Activated T-helper 2 cell treated with anti-CD3 and anti-CD28 coated beads, Interferon-gamma antibody, Interleukin-2, Interleukin-4, amounts not matched to agents 10 μg/mL and 5 μg/mL and 100 μg/mL, durations not matched to agents 14 hours and 24 hours and 36 hours (primary cell): ENCODE results near the gene ETV6. TPM values are rescaled to one million over a fixed set of nuclear protein-coding genes. Genes with fewer than 3 reads are reported as not detected.
A peak's percentile ranks its signal among the peaks of the same experiment; 100 is the strongest.

Source experiments
- DNase-seq: peaks from one replicate; pipeline ENCODE4 v3.0.0; 2021; ENCODE audit warnings: low spot score
- H3K27ac Mint-ChIP-seq: one replicate; pipeline ENCODE4 v1.8.0; 2021; ENCODE audit warnings: mixed read lengths
- H3K27me3 Mint-ChIP-seq: one replicate; pipeline ENCODE4 v1.8.0; 2021; ENCODE audit warnings: low read depth, mixed read lengths
- H3K36me3 Mint-ChIP-seq: one replicate; pipeline ENCODE4 v1.8.0; 2021; ENCODE audit warnings: low read depth, mixed read lengths
- H3K4me1 Mint-ChIP-seq: one replicate; pipeline ENCODE4 v1.8.0; 2021; ENCODE audit warnings: low read depth, mixed read lengths
- H3K4me3 Mint-ChIP-seq: one replicate; pipeline ENCODE4 v1.8.0; 2021; ENCODE audit warnings: low read depth, mild to moderate bottlenecking, moderate library complexity, mixed read lengths
- H3K9me3 Mint-ChIP-seq: one replicate; pipeline ENCODE4 v1.8.0; 2021; ENCODE audit warnings: mixed read lengths
- intact Hi-C: fragments of 100-400 bp; cut with micrococcal nuclease; formaldehyde crosslinking; loops from one replicate; pipeline ENCODE4 v1.15.1; 2023
- total RNA-seq: library from RNA; stranded (reverse); gene quantifications from 2 replicates; pipeline ENCODE4 v1.2.3, GENCODE V29; 2022

ETV6 gene
- total RNA-seq, 1 donor from 2014 or later: 69.4 TPM

DNA sequence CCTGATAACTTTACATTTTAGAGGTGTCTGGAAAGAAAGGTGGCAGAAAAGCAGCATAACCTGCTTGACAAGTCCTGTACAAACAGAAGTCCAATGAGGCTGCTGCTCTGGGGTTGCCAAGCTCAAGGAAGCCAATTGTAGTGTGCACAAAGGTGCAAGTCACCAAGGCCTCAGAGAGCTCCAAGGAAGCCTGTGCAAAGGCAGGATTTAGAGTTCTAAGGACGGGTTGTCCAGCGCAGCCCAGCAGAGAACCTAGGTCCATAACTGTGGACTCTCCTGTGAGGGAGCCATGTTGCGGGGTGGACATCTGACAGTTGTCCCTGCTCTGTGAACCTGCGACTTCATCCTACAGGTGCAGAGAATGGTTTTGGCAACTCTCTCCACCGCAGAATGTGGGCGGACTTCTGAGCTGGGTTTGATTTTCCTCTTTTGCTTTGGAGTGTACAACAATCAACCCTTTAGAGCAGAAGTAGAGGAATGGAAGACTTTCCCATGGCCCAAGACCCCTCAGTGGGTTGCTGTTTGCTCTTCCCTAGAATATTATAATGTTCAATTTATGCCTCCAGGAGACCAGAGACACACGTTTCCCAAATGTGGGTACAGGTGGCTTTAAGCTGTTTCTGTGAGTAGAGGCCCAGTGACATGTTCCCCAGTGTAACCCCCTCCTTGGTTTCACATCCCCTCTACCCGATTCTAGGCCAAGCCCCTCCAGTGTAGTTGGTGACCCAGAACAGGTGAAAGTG, 81.0 kb downstream of the ETV6 start:
- DNase-seq: no peak
- intact Hi-C loops: loop anchor here (1.0 to 10.0 kb wide), 7 partner anchors 18 to 302 kb away; no protein-coding TSS in a partner anchor
- Mint-ChIP-seq H3K9me3 (no peaks in the 10 kb centered on the region), H3K27me3 (no peaks in the 10 kb centered on the region), H3K36me3 (peaks cover 40% of the 10 kb centered on the region), H3K4me3 (peak overlapping the region; percentile 28), H3K27ac (peak overlapping the region; percentile 78), H3K4me1 (peaks cover 75% of the 10 kb centered on the region)

DNA sequence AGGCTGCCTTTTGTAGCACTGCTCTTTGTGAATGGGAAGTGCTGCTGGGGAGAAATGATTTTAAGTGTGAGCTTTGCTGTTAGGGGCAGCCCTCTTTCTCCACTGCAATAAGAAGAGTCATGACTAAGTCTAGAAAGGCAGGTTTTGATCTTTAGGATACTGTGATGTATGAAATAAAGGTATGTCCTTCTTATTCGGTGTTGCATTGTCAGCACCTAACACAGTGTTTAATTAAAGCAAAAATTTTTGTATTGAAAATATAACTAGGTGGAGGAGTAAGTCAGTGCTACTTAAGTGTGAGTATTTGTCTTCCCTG, 81.5 kb downstream of the ETV6 start:
- peak overlapping the region; percentile 78 for H3K27ac Mint-ChIP-seq
- H3K36me3 Mint-ChIP-seq: peaks cover 38% of the 10 kb centered on the region
- intact Hi-C loops: loop anchor here (1.0 to 10.0 kb wide), 7 partner anchors 18 to 301 kb away; no protein-coding TSS in a partner anchor
- peak overlapping the region; percentile 28 for H3K4me3 Mint-ChIP-seq
- DNase-seq: no peak
- H3K27me3 Mint-ChIP-seq: no peaks in the 10 kb centered on the region
- H3K4me1 Mint-ChIP-seq: peaks cover 70% of the 10 kb centered on the region
- H3K9me3 Mint-ChIP-seq: no peaks in the 10 kb centered on the region

DNA sequence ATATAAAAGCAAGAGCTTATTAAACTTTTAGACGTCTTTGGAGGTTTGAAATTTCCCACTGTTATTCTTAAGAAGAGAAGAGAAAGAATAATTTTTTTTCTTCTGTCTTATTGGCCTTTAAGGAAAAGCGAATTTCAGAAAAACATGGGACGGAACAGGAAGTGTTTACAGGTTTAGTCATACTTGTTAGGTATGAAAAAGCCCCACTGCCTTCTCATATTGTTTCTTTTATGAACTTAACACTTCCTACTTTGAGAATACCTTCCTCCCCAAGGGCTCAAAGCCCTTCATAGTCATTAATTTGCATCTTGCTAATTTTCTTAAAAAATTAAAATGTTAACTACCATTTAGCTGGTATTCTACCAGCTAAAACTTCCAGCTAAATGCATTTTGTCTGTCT, 82.0 kb downstream of the ETV6 start:
- Mint-ChIP-seq H3K4me3 (no peak overlapping the region), H3K36me3 (peaks cover 39% of the 10 kb centered on the region), H3K4me1 (peaks cover 65% of the 10 kb centered on the region), H3K27me3 (no peaks in the 10 kb centered on the region), H3K27ac (peak overlapping the region; percentile 78), H3K9me3 (no peaks in the 10 kb centered on the region)
- intact Hi-C loops: loop anchor here (1.0 to 10.0 kb wide), 7 partner anchors 19 to 301 kb away; no protein-coding TSS in a partner anchor
- DNase-seq: no peak

DNA sequence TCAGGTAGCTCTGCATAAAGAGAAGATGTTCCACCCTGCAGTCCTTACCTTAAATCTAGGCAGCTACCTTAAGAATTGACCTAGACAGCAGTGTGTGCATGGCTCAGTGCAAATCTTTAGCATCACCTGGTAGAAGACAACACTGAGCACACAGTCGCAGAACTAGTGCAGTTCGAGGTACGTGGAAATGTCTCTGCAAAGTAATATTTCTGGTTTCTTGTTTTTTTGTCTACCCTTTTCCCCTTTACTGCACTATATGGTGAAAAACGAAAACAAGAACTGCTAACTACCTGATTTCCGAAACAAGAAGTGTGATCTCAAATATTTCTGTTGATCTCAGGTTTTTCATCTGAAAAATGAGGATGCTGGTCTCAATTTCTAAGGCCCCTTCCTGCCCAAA, 82.5 kb downstream of the ETV6 start:
- H3K36me3 Mint-ChIP-seq: peaks cover 40% of the 10 kb centered on the region
- DNase-seq: no peak
- H3K27me3 Mint-ChIP-seq: no peaks in the 10 kb centered on the region
- intact Hi-C loops: loop anchor here (5.0 to 10.0 kb wide), 4 partner anchors 100 to 300 kb away; no protein-coding TSS in a partner anchor
- H3K4me3 Mint-ChIP-seq: no peak overlapping the region
- no peaks in the 10 kb centered on the region for H3K9me3 Mint-ChIP-seq
- H3K27ac Mint-ChIP-seq: peak overlapping the region; percentile 22
- peaks cover 63% of the 10 kb centered on the region for H3K4me1 Mint-ChIP-seq

DNA sequence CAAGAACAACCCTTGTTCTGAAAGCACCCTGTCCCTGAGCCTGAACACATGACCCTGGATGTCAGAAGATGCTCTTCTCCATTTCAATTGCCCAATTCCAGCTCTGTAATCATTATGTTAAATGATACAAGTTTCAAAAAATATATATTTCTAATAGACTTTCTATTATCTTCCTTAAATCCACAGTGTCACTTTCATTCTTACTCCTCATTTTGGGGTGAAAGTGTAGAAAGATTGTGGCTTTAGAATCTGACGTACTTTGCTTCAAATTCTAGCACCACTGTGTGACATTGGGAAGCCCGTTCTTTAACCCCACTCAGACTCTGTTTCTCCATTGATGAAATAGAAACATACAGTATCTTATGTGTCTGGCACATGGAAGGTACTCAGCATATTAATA, 83.2 kb downstream of the ETV6 start:
- no peak overlapping the region for H3K4me3 Mint-ChIP-seq
- H3K27ac Mint-ChIP-seq: peak overlapping the region; percentile 80
- peaks cover 43% of the 10 kb centered on the region for H3K36me3 Mint-ChIP-seq
- H3K9me3 Mint-ChIP-seq: no peaks in the 10 kb centered on the region
- no peak for DNase-seq
- H3K4me1 Mint-ChIP-seq: peaks cover 63% of the 10 kb centered on the region
- intact Hi-C loops: loop anchor here (5.0 to 10.0 kb wide), 4 partner anchors 100 to 300 kb away; no protein-coding TSS in a partner anchor
- no peaks in the 10 kb centered on the region for H3K27me3 Mint-ChIP-seq

DNA sequence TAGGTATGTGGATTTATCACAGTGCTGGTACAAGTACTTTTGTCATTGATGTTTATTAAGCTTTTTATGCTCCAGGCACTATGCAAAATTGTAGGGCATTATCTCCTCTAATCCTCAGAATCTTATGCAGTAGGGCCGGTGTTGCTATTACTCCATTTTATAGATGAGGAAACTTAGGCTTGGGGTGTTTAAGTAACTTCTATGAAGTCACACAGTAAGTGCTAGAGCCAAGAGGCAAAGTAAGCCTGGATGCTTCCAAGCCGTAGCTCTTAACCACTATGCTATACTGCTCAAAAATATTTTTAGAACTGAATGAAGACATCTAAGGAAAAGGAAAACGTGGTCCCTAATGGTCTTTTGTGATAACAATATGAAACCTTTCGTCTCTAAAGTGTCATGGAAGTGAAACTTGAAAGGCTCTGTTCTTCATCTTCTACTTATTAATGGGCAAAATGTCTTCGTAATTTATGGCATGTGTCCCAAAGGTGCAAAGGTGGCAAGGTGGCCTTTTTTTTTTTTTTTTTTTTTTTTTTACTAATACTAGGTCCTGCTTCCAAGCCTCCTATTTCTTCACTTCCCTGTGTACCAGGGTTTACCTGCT, 85.2 kb downstream of the ETV6 start:
- Mint-ChIP-seq H3K4me1 (peaks cover 51% of the 10 kb centered on the region), H3K27me3 (no peaks in the 10 kb centered on the region), H3K9me3 (no peaks in the 10 kb centered on the region), H3K4me3 (no peak overlapping the region), H3K36me3 (peaks cover 48% of the 10 kb centered on the region), H3K27ac (no peak overlapping the region)
- intact Hi-C loops: loop anchor here (5.0 to 10.0 kb wide), 4 partner anchors 98 to 298 kb away; no protein-coding TSS in a partner anchor
- no peak for DNase-seq

DNA sequence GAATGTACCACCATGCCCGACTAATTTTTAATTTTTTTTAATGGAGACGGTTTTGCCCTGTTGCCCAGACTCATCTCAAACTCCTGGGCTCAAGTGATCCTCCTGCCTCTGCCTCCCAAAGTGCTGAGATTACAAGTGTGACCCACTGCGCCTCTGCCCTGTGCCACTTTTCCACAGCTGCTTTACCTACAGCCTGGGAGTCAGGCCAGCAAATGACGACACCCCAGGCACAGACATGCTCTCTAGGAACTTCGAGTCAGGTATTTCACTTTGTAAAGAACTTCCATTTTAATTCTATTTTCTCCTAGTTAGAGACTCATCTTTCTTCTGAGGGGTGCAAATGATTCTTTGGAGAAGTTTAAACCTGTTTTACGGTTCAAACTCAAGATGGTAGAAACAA, 89.0 kb downstream of the ETV6 start:
- H3K9me3 Mint-ChIP-seq: no peaks in the 10 kb centered on the region
- no peak overlapping the region for H3K27ac Mint-ChIP-seq
- H3K27me3 Mint-ChIP-seq: no peaks in the 10 kb centered on the region
- H3K36me3 Mint-ChIP-seq: peaks cover 39% of the 10 kb centered on the region
- no peak overlapping the region for H3K4me3 Mint-ChIP-seq
- intact Hi-C loops: loop anchor here (10.0 kb wide), 1 partner anchor 154 kb away; no protein-coding TSS in a partner anchor
- DNase-seq: no peak
- peaks cover 26% of the 10 kb centered on the region for H3K4me1 Mint-ChIP-seq

DNA sequence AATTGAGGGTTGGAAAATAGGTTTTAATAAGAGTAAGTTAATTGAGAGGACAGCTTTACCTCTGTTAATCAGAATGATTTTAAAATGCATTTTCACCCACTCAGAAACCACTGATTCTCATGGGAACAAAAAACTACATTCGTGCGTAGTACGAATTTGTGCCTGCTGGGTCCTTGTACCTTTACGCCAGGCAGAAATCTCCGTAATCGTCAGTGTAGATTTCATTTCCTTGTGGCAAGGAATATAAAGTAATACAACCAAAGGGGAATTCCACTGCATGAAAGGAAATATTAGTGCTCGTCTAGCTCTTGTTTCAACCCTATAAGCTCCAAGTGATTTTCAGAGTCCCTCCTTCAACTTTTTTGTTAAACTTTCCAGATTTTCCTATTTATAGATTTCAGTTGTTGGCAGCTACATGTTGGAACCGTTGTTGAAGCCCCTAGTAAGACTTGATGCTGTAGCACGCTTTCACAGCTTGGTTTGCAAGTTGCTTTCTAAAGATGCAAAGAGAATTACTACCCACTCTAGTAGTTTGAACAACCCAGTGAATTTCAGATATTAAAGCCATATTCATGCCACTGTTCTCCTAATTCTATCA, 90.6 kb downstream of the ETV6 start:
- H3K4me1 Mint-ChIP-seq: peaks cover 24% of the 10 kb centered on the region
- no peak overlapping the region for H3K27ac Mint-ChIP-seq
- no peak for DNase-seq
- intact Hi-C loops: loop anchor here (10.0 kb wide), 2 partner anchors 155 to 185 kb away; no protein-coding TSS in a partner anchor
- peaks cover 37% of the 10 kb centered on the region for H3K36me3 Mint-ChIP-seq
- no peak overlapping the region for H3K4me3 Mint-ChIP-seq
- H3K9me3 Mint-ChIP-seq: no peaks in the 10 kb centered on the region
- no peaks in the 10 kb centered on the region for H3K27me3 Mint-ChIP-seq

DNA sequence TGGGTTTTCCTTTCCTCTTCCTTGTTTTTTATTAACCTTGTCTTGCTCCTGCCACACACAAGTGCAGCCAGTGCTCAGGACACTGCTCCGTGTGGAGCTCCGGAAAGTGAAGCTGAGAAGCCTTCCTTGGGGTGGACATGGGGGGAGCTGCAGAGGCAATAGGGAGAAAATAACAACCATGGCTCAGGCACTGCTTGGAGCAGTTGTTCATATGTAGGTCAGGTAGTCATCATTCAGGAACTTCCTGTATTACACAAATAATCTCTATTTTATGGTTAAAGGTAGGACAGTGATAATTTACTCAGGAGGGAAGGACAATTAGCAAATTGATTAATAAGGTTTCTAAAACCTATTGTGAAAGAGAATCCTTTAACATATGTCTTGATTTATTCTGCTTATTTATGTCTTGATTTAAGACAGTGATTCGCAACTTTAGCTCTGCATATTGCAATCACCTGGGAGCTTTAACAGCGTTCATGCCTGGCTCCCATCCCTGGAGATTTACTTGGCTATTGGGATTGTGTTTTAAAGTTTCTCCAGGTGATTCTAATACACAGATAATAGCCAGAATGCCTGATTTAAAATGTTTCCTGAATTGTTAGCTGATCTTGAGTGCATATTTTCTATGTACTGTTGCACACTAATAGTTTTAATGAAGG, 92.1 kb downstream of the ETV6 start:
- H3K27me3 Mint-ChIP-seq: no peaks in the 10 kb centered on the region
- H3K4me1 Mint-ChIP-seq: peaks cover 36% of the 10 kb centered on the region
- no peak for DNase-seq
- H3K27ac Mint-ChIP-seq: no peak overlapping the region
- peaks cover 33% of the 10 kb centered on the region for H3K36me3 Mint-ChIP-seq
- intact Hi-C loops: loop anchor here (10.0 kb wide), 1 partner anchor 187 kb away; no protein-coding TSS in a partner anchor
- H3K9me3 Mint-ChIP-seq: no peaks in the 10 kb centered on the region
- H3K4me3 Mint-ChIP-seq: no peak overlapping the region

DNA sequence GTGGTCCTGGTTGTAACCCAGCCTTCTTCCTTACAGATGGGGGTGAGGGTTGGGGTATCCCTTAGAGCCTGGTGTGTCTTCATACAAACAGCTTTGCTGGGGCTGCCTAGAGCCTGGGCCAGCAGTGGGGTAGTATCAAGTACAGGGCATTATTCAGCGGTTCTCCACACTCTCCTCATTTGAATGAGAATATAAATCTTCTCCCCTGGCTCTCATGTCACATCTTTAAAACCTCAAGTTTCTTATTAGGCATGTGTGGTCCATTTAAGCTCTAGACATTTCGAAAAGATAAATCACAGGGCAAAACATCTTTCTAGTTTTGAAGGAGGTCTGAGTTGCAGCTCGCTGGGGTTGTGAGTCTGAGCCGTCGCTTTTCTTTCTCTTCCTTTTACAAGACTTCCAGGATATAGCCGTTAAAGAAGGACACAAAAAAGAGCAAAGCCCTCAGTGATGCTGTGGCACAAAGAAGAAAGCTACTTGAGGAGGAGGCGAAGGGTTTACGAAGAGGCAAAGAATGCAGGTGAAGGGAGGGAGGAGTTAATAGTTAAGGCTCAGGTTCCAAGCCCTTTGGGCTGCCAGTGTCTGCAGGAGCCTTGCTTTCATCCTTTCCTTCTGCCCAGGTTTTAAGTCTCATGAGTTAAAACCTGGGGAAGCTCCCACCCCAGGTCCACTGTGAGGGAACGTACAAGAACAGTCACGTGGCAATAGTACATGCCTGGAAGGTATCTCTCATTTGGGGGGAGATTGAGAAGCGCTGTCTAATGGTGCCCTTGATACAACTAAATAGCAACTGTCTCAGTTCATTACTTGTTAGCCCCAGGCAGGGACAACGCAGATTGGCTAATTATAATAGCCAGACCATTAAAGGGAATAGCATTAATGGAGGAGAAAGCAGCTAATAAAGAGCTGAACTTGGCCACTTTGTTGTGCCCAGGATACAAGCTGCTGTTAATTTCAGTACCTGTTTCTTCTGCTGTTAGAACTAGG, 94.2 kb downstream of the ETV6 start:
- no peak for DNase-seq
- Mint-ChIP-seq H3K9me3 (no peaks in the 10 kb centered on the region), H3K36me3 (peaks cover 22% of the 10 kb centered on the region), H3K27me3 (no peaks in the 10 kb centered on the region), H3K27ac (no peak overlapping the region), H3K4me1 (peaks cover 33% of the 10 kb centered on the region), H3K4me3 (no peak overlapping the region)
- intact Hi-C loops: loop anchor here (10.0 kb wide), 1 partner anchor 189 kb away; no protein-coding TSS in a partner anchor

DNA sequence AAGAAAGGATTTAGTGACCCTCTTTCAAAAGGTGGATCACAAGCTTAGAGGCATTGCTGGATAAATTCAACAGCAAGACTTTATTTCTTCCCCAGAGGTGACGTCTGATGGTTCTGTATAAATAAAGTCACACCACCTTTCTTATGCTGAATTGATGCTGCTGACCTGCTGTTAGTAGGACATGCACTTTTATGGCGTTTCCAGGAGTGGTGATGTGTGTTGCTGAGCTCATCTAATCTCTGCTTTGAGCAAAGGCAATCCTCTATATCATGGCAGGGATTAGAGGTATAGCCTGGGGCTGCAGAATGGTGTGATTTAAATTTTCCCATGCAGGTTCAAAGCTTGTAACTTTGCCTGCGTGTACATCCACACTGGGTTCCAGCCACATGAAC, 94.9 kb downstream of the ETV6 start:
- H3K36me3 Mint-ChIP-seq: peaks cover 18% of the 10 kb centered on the region
- H3K27me3 Mint-ChIP-seq: no peaks in the 10 kb centered on the region
- H3K4me1 Mint-ChIP-seq: peaks cover 33% of the 10 kb centered on the region

More for the DNA sequence above, 94.9 kb downstream of the ETV6 start:
- Mint-ChIP-seq H3K27ac (no peak overlapping the region), H3K9me3 (no peaks in the 10 kb centered on the region), H3K4me3 (no peak overlapping the region)
- intact Hi-C loops: loop anchor here (10.0 kb wide), 1 partner anchor 190 kb away; no protein-coding TSS in a partner anchor
- no peak for DNase-seq
